Measurements from ENCODE around the gene ERRFI1. TPM values are rescaled to one million over a fixed set of nuclear protein-coding genes. Genes with fewer than 3 reads are reported as not detected.
A peak's percentile ranks its signal among the peaks of the same experiment; 100 is the strongest.

The ERRFI1 gene
- total and polyA plus RNA-seq, 2 experiments from 2014 or later = 123 to 163 TPM

DNA sequence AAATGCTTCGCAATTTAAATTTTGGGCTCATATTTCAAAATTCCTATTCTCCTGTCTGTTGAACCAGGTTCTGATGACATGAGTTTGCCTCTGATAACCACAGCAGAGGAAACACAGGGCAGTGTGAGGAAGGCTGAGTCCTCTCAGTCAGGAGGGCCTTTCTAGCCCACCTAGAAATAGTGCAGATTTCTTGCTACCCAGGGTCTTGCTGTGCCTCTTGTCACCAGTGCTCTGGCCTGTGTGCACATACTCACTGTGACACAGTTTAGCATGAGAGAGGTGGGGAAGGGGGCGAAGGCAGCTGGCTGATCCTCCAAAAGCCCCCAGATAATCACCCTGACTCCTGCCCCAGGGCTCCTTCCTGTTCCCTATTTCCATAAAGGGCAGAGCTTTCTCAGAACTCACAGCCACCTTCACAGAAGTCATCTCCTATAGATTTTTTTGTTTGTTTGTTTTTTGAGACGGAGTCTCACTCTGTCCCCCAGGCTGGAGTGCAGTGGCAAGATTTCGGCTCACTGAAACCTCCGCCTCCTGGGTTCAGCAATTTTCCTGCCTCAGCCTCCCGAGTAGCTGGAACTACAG, 23.7 kb downstream of the ERRFI1 start:
- DNase-seq (ENCODE audit: low spot score) = no peak
- 93% methylated on average over 6 of the region's 6 CpGs for WGBS (ENCODE audit: low lambda C conversion rate, missing lambda C conversion rate)
- Histone ChIP-seq H3K9me2 (replicated peaks; ENCODE audit: insufficient read depth) (no peaks in the 10 kb centered on the region), H3K4me2 (no peak overlapping the region), H3K27me3 (no peaks in the 10 kb centered on the region), H3K9me3 (ENCODE audit: low read depth) (no peaks in the 10 kb centered on the region), H2AFZ (no peak overlapping the region), H3K4me1 (ENCODE audit: insufficient read depth) (peaks cover 38% of the 10 kb centered on the region), H3K79me2 (no peaks in the 10 kb centered on the region), H3K27ac (peak overlapping the region; percentile 60), H3K4me3 (no peak overlapping the region), H3K36me3 (replicated peaks; ENCODE audit: insufficient read depth, low read depth) (no peaks in the 10 kb centered on the region), H4K20me1 (ENCODE audit: insufficient read depth, poor library complexity, severe bottlenecking) (no peaks in the 10 kb centered on the region)
- TF ChIP-seq CTCF (IDR thresholded peaks at IDR 0.05; ENCODE audit: poor library complexity) = no peak
- no peak for TF ChIP-seq EZH2 (IDR thresholded peaks at IDR 0.05; ENCODE audit: borderline replicate concordance)
- no peak for TF ChIP-seq EZH2phosphoT487 (IDR thresholded peaks at IDR 0.05; ENCODE audit: low read depth, severe bottlenecking, unreplicated experiment)

DNA sequence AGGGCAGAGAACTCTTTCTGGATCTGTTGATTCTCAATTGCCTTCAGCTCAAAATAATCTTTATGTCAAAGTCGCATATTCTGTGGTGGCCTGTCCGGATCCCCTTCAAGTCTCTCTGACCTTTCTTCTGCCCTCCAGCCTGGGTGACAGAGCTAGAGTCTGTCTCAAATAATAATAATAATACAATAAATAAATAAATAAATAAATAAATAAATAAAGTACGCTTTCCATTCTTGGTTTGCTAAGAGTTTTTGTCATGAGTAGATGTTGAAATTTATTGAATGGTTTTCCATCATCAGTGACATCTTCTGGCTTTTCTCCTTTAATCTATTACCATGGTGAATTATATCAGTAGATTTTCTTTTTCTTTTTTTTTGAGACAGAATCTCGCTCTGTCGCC, 30.7 kb downstream of the ERRFI1 start:
- Histone ChIP-seq H3K79me2 (no peaks in the 10 kb centered on the region), H4K20me1 (ENCODE audit: insufficient read depth, poor library complexity, severe bottlenecking) (no peaks in the 10 kb centered on the region), H3K27me3 (no peaks in the 10 kb centered on the region), H3K27ac (no peak overlapping the region), H3K36me3 (replicated peaks; ENCODE audit: insufficient read depth, low read depth) (no peaks in the 10 kb centered on the region), H3K4me3 (no peak overlapping the region), H3K4me1 (ENCODE audit: insufficient read depth) (no peaks in the 10 kb centered on the region), H3K9me2 (replicated peaks; ENCODE audit: insufficient read depth) (no peaks in the 10 kb centered on the region), H2AFZ (no peak overlapping the region), H3K9me3 (ENCODE audit: low read depth) (no peaks in the 10 kb centered on the region), H3K4me2 (no peak overlapping the region)
- DNase-seq (ENCODE audit: low spot score) = no peak
- TF ChIP-seq EZH2 (IDR thresholded peaks at IDR 0.05; ENCODE audit: borderline replicate concordance) = no peak
- TF ChIP-seq EZH2phosphoT487 (IDR thresholded peaks at IDR 0.05; ENCODE audit: low read depth, severe bottlenecking, unreplicated experiment) = no peak
- no peak for TF ChIP-seq CTCF (IDR thresholded peaks at IDR 0.05; ENCODE audit: poor library complexity)
- 80% methylated on average over 5 of the region's 5 CpGs for WGBS (ENCODE audit: low lambda C conversion rate, missing lambda C conversion rate)

GRCh38 chr1:7994827-7995226, 31.3 kb downstream of the ERRFI1 start:
- no peaks in the 10 kb centered on the region for H3K27me3 ChIP-seq
- H3K4me3 ChIP-seq = no peak overlapping the region
- H3K9me3 ChIP-seq (ENCODE audit: low read depth) = no peaks in the 10 kb centered on the region
- H3K79me2 ChIP-seq = no peaks in the 10 kb centered on the region
- no peaks in the 10 kb centered on the region for H3K4me1 ChIP-seq (ENCODE audit: insufficient read depth)
- TF ChIP-seq EZH2phosphoT487 (IDR thresholded peaks at IDR 0.05; ENCODE audit: low read depth, severe bottlenecking, unreplicated experiment) = no peak
- TF ChIP-seq EZH2 (IDR thresholded peaks at IDR 0.05; ENCODE audit: borderline replicate concordance) = no peak
- TF ChIP-seq CTCF (IDR thresholded peaks at IDR 0.05; ENCODE audit: poor library complexity) = no peak
- H4K20me1 ChIP-seq (ENCODE audit: insufficient read depth, poor library complexity, severe bottlenecking) = no peaks in the 10 kb centered on the region
- DNase-seq (ENCODE audit: low spot score) = no peak
- no peak overlapping the region for H2AFZ ChIP-seq
- H3K27ac ChIP-seq = no peak overlapping the region
- H3K36me3 ChIP-seq (replicated peaks; ENCODE audit: insufficient read depth, low read depth) = no peaks in the 10 kb centered on the region
- H3K9me2 ChIP-seq (replicated peaks; ENCODE audit: insufficient read depth) = no peaks in the 10 kb centered on the region
- WGBS (ENCODE audit: low lambda C conversion rate, missing lambda C conversion rate) = 100% methylated on average over 1 of the region's 1 CpG
- H3K4me2 ChIP-seq = no peak overlapping the region

Measured in hepatocyte (in vitro differentiated cells).